Measurements from ENCODE around the gene PTPRN. TPM values are rescaled to one million over a fixed set of nuclear protein-coding genes. Genes with fewer than 3 reads are reported as not detected.

Gene PTPRN
- not detected for polyA plus RNA-seq (2012; ENCODE audit: insufficient read depth, insufficient read length)

DNA sequence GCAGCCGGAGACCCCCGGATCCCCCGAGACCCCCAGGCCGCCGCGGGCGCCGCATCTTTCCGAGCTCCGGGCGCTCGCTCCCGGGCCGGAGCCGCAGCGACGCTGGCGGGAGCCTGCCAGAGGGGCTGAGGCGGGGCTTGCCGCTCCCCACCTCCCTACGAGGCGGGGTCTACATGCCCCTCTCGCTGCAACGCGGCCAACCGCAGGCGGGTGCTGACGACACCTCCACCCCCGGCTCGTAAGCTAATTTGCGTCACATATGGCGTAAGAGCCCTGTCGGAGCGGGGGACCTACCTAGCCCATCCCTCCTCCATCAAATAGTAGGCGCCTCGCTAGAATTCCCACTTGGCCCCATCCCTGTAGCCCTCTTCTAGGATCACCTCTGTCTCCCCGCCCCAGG is at the start of gene PTPRN:
Gene PTPRN, minus strand, starts transcription at position 124 of the 400 bp plus-strand sequence. Its CDS starts 69 bp downstream, at position 55.
- H3K4me3 ChIP-seq (ENCODE audit: low read length): no peak within 1 kb of the TSS
- DNase-seq (ENCODE audit: low read depth, low spot score): no peak

DNA sequence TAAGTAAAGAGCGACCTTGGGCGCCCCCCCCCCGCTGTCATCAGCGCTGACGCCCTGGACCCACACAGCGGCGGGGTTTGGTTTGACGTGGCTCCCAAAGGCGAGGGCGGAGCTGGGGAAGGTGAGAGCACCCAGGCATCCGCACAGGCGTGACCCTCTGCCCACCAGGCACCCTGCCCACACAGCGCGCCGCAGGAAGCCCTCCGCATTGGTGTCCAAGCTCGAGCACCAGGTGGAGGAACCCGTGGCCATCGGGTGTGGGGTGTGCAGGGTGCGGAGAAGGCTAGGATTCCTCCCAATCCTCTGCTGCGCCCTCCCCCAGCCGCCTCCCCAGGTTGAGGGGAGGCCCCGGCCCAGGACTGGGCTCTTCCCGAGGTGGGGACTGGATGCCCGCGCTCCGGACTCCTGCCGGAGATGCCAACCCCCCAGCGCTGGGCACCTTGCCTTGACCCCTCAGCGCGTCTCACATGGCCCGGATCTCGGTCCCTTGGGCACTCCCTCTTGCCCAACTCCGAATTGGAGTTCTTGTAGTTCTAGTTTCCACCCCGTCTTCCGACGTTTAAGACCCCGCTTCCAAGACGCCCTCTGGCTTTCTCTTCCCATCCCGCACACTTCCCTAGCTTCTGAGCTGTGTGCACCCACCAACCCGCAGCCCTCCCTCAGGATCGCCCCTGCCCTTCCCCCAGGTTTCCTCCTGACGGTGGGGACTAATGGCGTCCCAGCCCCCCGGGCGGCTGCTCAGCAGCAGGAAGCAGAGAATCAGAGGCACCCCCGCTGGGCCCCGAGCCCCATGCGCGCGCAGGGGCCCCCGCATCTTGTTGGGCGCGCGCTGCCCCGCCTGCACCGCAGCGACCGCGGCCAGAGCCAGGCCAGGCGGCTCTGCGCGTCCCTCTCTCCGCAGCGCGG is 49.2 kb upstream of the PTPRN start:
- no peak for DNase-seq (ENCODE audit: low read depth, low spot score)
- H3K4me3 ChIP-seq (ENCODE audit: low read length): no peak overlapping the region

DNA sequence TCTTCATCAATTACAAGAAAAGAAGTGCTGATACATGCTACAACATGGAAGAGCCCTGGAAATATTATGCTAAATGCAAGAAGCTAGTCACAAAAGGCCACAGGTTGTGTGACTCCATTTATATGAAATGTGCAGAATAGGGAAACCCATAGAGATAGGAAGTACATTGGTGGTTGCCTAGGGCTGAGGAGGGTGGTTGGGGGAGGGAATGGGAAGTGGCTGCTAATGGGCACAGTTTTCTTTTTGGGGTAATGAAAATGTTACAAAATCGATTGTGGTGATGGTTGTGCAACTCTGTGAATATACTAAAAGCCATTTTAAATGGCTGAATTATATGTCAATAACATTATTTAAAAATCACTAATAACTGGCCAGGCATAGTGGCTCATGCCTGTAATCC is 47.6 kb upstream of the PTPRN start:
- H3K4me3 ChIP-seq (ENCODE audit: low read length): no peak overlapping the region
- no peak for DNase-seq (ENCODE audit: low read depth, low spot score)

DNA sequence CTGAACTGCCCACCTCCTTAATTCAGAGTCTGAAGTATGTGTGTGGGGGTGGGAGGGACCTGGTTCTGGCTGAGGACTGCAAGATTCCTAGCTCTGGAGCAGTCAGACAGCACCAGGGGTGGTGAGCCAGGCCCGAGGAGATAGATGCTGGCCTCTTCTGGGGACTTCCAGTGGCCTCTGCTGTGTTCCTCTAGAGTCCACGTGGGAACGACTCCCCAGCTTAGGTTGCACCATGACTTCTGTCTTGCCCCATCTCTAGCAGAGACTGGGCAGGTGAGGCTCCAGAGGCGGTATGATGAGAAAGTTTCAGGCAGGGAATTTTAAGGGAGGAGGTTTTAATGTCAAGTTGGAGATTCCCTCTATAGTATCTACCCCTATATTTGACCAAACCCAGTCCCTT is 45.4 kb upstream of the PTPRN start:
- H3K4me3 ChIP-seq (ENCODE audit: low read length): no peak overlapping the region
- DNase-seq (ENCODE audit: low read depth, low spot score): no peak

DNA sequence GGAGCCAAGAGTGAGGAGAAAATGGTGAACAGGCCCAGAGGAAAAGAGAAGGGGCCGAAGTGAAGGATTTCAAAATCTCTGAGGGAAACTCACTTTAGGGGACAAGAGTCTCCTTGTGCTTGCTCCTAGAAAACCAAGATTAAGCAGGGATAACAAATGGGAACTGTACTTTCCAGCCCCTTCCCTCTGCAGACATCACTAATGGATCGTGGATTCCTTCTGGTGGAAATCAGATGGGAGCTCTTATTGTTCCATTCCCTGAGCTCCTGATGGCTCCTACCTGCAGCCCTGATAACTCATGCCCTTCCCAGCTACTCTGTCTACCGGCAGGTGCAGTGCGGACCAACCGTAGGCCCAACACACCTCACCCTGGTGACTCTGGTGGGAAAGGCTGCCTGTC is 43.9 kb upstream of the PTPRN start:
- H3K4me3 ChIP-seq (ENCODE audit: low read length): no peak overlapping the region
- no peak for DNase-seq (ENCODE audit: low read depth, low spot score)

DNA sequence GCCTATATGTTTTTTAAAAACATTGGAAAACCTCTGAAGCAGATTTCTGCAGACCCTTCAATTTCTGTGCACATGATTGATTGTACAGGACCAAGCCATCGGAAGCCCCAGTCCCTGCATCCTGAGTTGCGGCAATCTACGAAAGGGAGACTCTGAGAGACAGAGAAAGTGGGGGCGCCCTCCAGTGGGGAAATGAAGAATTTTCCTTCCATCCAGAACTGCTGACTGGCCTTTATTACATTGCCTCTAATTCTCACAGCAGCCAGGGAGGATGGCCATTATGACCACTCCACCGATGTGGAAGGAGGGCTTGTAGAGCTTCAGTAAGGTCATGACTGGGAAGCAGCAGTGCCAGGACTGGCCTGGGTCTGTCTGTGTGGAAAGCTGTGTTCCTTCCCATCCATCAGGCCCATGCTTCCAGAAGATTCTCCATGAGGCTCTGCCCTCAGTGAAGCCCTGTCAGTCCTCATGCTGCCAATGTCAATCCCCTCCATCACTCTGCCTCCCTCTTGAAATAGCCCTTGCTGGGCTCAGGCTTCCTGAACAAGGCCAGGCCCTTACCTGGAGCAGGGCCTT is 43.3 kb upstream of the PTPRN start:
- H3K4me3 ChIP-seq (ENCODE audit: low read length): no peak overlapping the region
- DNase-seq (ENCODE audit: low read depth, low spot score): peak; percentile 47

DNA sequence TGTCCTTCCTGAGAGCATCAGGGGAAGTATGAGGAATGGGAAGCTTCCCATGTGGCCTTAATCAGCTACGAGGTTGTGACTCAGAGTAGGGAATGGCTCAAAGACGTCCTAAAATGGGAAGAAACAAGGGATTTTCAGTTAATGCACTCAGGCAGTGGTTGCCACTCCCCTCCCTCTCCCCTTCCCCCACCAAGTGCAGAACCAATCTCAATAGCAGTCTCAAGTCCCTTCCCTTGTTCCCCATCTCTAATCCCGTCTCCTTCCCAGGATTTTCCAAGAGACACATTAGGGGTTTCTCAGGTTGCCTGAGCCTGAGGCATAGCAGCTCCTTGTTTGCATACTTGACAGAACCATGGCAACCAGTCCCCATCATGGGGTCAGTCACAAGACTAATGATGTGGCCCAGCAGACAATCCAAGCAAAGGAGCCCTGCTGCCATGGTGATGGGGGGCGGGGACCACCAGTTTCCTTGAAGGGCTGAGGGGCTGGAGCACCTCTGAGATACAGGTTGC is 41.6 kb upstream of the PTPRN start:
- no peak overlapping the region for H3K4me3 ChIP-seq (ENCODE audit: low read length)
- no peak for DNase-seq (ENCODE audit: low read depth, low spot score)

DNA sequence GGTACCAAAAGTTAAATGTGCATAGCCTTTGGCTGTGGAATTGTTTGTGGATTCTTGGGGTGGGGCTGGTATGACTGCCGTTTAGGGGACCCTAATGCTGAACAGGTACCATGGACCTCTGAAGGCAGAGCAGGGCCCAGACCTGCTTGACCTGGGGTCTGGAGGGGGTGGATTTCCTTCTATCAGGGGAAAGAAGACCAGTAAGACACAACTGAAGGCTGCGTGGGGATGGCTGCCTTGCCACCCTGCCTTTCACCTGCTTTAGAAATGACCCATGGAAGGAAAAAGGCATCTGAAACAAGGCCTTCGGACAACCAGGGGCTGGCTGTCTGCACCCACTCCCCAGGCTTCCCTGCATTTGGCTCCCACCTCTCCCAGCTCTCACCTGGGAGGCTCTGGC is 41.0 kb upstream of the PTPRN start:
- no peak overlapping the region for H3K4me3 ChIP-seq (ENCODE audit: low read length)
- DNase-seq (ENCODE audit: low read depth, low spot score): no peak

DNA sequence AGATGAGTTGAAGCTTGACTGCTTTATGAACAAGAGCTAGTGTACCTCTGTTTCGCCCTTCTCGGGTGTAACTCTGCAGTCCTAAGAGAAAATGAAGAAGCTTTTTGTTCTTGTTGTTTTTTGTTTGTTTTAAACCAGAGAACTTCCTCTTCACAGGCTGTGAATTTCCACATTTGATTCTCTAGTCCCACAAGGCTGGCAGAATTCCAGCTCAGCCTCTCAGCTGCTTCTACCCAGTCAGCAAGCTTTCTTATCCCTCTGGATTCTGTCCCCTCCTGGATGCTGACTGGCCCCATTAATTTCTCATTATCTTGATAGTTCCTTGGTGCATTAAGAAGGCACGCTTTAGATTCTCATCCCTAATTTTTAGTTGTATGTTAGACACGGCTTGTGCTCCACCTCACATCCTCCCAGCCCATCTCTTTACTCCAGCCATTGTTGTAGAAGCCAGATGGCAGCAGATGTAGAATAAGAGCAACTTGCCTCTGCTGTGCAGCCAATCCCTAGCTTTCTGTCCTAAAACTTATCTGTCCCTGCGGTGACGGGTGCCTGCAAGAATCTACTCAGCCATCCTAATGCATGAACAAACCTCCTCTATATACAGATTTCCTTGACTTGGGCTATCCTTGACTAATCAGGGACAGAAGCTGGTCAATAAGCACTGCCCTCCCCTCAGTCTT is 35.7 kb upstream of the PTPRN start:
- DNase-seq (ENCODE audit: low read depth, low spot score): no peak
- H3K4me3 ChIP-seq (ENCODE audit: low read length): no peak overlapping the region

DNA sequence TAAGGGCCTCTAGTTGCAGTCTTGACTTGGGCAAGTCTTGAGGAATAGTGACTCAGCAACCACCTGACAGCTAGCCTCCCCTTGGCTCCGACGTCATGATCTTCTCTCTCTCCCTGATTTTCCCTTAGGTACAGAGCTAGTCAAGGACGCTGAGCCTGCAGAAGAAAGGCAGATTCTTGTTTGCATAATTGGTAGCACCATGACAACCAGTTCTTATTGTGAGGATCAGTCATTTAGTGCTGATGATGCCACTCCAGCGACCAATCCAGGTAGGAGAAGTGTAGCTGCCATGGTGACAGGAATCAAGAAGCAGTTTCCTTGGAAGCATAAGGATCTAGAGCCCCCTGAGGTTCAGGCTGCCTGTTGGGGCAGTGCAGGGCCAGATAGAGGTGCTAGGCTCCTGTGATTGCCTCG is 26.2 kb upstream of the PTPRN start:
- no peak for DNase-seq (ENCODE audit: low read depth, low spot score)

DNA sequence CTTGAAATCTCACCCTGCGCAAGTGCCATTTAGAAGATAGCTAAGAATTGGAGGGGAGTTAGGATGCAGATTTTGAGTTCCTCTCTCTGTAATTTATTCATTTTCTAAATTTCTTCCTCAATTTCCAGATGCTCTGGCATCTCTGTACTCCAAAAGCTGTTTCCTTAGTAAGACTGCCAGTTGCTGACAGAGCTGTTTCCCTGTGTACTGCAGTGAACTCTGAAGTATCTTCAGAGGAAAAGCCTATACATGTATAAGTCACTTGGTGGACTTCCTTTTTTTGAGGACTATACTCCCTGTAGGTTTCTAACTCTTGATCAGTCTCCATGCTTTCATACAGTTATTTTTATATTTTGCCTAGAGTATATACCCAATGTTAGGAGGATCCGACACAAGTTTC is 24.9 kb upstream of the PTPRN start:
- no peak overlapping the region for H3K4me3 ChIP-seq (ENCODE audit: low read length)
- DNase-seq (ENCODE audit: low read depth, low spot score): no peak

More for the DNA sequence above, 26.2 kb upstream of the PTPRN start:
- no peak overlapping the region for H3K4me3 ChIP-seq (ENCODE audit: low read length)

DNA sequence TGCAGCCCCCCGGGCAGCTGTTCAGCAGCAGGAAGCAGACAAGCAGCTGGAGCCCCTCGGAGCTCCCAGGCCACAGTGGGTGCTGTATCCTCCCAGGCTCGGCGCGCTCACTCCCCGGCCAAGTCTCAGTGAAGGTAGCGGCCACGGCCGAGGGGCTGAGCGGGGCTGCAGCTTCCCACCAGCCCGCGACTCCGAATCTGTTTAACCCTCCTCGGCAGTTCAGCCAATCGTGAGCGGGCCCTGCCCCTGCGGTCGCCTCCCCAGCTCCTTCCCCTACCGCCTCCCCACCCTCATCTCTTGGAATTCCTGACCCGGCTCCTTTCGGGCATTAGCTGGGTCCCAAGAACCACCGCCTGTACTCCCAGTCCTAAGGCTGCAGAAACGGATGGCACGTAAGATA is 23.3 kb upstream of the PTPRN start, which contains the start of gene RESP18:
Gene RESP18, minus strand, starts transcription at position 203 of the 400 bp plus-strand sequence.
- DNase-seq (ENCODE audit: low read depth, low spot score): no peak

DNA sequence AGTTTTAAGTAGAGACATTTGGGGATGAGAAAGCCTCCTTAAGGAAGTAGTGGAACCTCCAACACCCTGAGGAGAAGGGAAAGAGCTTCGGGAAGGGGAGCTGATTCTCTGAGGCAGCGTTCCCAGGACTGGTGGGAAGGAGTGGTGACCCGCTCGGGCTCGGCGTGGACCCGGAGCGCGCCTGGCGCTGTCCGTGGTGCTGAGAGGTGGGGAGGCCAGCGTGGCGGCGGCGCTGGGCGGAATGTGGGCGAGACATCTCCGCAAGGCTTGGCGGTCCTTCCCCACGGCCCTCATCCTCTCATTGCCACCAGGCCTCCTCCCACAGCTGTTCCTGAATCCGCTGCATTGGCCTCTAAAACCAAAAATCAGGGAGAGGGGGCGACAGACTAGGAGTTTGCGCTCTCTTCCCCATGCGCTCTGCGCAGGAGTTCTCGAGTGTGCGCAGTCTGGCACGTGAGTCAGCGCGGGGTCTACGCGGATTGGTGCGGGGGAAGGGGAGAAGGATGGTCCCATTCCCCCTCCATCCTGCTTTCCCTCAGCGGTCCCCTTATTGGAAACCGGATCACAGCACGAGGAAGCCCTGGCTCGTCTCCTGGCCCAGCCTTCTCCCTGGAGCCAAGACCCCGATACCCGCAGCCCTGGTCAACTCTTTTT is 22.5 kb upstream of the PTPRN start:
- no peak for DNase-seq (ENCODE audit: low read depth, low spot score)
- H3K4me3 ChIP-seq (ENCODE audit: low read length): no peak overlapping the region

More for the DNA sequence above, 23.3 kb upstream of the PTPRN start, which contains the start of gene RESP18:
- H3K4me3 ChIP-seq (ENCODE audit: low read length): no peak within 1 kb of the TSS

DNA sequence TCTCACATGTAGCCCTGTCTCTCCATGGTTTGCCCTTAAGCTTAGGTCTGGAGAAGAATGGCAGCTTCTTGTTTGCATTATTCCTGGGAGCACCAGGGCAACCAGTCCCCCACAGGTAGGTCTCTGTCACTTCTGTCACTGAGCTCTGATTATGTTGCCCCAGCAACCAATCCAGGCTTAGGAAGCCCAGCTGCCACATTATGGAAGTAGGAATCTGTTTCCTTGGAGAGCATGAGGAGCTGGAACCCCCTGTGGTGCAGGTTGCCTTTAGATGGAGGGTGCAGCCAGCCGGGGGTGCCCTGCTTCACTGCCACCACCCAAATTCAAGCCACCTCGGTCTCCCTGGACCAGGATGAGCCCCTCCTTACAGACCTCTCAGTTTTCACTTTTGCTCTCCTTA is 18.5 kb upstream of the PTPRN start:
- no peak for DNase-seq (ENCODE audit: low read depth, low spot score)
- no peak overlapping the region for H3K4me3 ChIP-seq (ENCODE audit: low read length)

DNA sequence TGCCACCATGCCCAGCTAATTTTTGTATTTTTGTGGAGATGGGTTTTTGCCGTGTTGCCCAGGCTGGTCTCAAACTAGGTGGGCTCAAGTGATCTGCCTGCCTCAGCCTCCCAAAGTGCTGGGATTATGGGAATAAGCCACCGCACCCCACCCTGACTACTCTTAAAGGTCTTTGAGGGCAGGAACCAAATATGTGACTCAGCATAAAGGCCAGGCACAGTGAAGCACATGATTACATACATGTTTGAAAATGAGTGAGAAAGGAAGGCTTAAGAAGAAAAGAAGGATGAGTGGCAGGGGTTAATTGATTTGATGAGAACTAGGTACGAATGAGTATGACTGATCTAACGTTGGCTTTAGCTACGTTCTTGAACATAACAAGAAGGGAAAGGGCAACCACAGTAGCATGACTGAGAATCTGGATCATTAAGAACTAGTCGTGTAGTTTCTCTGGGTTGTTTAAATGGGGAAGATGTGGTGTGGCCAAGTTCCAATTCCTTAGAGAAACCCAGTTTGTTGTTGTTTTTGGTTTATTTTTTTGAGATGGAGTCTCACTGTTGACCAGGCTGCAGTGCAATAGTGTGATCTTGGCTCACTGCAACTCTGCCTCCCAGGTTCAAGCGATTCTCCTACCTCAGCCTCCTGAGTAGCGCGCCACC is 16.6 kb upstream of the PTPRN start:
- no peak overlapping the region for H3K4me3 ChIP-seq (ENCODE audit: low read length)
- DNase-seq (ENCODE audit: low read depth, low spot score): no peak

DNA sequence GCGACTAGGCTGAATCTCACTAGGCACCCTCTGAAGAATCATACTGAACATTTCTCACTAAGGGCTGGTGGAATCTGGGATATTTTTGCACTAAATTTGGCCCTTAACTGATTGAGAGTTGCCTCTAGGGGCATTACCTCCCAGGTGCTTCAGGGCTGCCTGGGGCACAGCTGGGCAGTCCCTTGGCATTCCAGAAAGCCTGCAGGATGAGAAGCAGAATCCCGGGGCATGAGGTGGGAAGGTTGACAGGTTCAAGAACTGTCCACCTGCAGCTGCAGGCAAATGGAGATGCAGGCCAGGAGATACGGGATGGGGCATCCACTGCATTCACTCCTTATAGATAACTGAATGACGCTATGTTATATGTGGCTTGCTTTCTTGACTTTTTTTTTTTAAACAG is 15.9 kb upstream of the PTPRN start:
- no peak for DNase-seq (ENCODE audit: low read depth, low spot score)
- H3K4me3 ChIP-seq (ENCODE audit: low read length): no peak overlapping the region

DNA sequence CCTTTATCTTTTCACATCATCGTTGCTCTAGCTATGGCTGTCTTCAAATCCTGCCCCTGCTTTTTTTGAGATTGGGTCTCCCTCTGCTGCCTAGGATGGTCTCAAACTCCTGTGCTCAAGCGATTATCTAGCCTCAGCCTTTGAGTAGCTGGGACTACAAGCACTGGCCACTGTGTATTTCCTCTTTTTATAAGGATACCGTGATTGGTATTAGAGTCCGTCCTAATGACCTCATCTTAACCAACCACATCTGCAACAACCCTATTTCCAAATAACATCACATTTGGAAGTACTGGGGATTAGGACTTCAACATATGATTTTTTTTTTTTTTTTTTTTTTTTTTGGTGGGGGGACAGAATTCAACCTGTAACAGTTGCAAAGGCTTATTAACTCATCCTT is 14.2 kb upstream of the PTPRN start:
- no peak for DNase-seq (ENCODE audit: low read depth, low spot score)
- no peak overlapping the region for H3K4me3 ChIP-seq (ENCODE audit: low read length)

DNA sequence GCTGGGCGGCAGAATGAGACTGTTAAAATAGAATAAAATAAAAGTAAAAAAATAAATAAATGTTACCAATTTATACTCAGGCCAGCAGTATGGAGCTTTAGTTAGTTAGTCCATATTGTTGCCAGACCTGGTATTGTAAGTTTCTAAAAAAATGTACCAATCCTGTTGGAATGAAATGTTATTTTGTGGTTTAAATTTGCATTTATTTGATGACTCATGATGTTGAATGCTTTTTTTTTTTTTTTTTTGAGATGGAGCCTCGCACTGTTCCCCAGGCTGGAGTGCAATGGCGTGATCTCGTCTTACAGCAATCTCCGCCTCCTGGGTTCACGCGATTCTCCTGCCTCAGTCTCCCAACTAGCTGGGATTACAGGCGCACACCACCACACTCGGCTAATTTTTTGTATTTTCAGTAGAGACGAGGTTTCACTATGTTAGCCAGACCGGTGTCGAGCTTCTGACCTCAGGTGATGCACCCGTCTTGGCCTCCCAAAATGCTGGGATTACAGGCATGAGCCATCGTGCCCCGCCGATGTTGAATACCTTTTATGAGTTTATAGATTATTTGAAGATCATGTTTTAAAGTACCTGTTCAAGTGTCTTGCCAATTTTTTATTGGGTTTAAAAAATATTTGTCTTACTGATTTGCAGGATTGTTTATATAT is 5.7 kb upstream of the PTPRN start:
- DNase-seq (ENCODE audit: low read depth, low spot score): no peak
- H3K4me3 ChIP-seq (ENCODE audit: low read length): no peak overlapping the region

Data from Jurkat, Clone E6-1 (cell line).